ENCODE data around the gene FXN. TPM values are rescaled to one million over a fixed set of nuclear protein-coding genes. Genes with fewer than 3 reads are reported as not detected.

The FXN gene
- total and polyA plus RNA-seq, 2 donors (not counting 1 experiment from before 2014, with no cell fraction given), result 8.8 to 9.6 TPM

DNA sequence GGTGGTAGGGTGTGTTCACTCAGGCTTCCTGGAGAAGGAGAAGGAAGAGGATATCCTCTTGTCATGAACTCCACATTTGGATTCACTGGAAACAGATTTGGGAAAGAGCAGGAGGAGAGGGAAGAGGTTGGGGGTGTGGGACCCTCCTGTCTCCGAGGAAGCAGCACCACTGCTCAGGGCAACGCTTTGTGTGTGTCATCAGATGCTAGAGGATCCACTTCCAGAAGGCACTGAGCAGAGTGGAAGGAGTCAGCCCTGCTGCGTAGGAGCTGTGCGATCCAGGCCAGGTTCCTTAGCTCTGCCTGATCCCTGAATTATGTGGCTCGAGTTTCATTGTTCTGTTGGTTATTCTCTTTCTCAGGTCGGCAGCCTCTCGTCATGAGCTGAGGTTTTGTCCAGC lies 101.2 kb downstream of the FXN start:
- no peak overlapping the region for H3K4me2 ChIP-seq (replicated peaks; ENCODE audit: low read depth, low read length, poor library complexity, severe bottlenecking)
- no peaks in the 10 kb centered on the region for H3K4me1 ChIP-seq (ENCODE audit: control insufficient read depth in 2 of 2, insufficient read depth in 2 of 2, low read length in 2 of 2)
- 93% methylated on average over 5 of the region's 7 CpGs for WGBS (ENCODE audit: insufficient coverage)
- Mint-ChIP-seq H3K9me3 (ENCODE audit: insufficient read depth) (no peaks in the 10 kb centered on the region), H3K4me1 (no peaks in the 10 kb centered on the region), H3K27ac (no peak overlapping the region), H3K27me3 (no peaks in the 10 kb centered on the region), H3K4me3 (no peak overlapping the region)
- H3K9me3 ChIP-seq (ENCODE audit: control extremely low read depth in 1 of 3, control insufficient read depth in 2 of 3, insufficient read depth in 1 of 3, low read length in 2 of 3), result no peaks in the 10 kb centered on the region
- H3K79me2 ChIP-seq (ENCODE audit: control insufficient read depth, insufficient read depth, low read length), result no peaks in the 10 kb centered on the region
- H2AFZ ChIP-seq (ENCODE audit: insufficient read depth, low read depth, low read length, poor library complexity, severe bottlenecking), result no peak overlapping the region
- no peak for DNase-seq
- CTCF ChIA-PET, result interaction anchor here (0.6 to 1.4 kb wide), 2 partner anchors 15 to 44 kb away, joined by 3 to 6 read pairs; no protein-coding TSS in a partner anchor
- ATAC-seq (ENCODE audit: low read depth), result no peak
- no peaks in the 10 kb centered on the region for H3K27me3 ChIP-seq (replicated peaks in 1 of 4; ENCODE audit: control extremely low read depth in 1 of 4, control insufficient read depth in 3 of 4, insufficient read depth in 4 of 4, low read length in 3 of 4)
- intact Hi-C loops (cut with micrococcal nuclease), result no loop called here
- H3K36me3 ChIP-seq (replicated peaks in 1 of 2; ENCODE audit: control extremely low read depth in 1 of 2, control insufficient read depth in 1 of 2, extremely low read depth in 1 of 2, insufficient read depth in 2 of 2, low read length in 1 of 2), result no peaks in the 10 kb centered on the region
- H3K27ac ChIP-seq (ENCODE audit: low read length in 2 of 2), result no peak overlapping the region
- POLR2A ChIA-PET, result interaction anchor here (0.6 kb wide), 1 partner anchor 18 kb away, joined by 10 read pairs; no protein-coding TSS in a partner anchor
- H3K4me3 ChIP-seq (ENCODE audit: control extremely low read depth in 1 of 5, extremely low read depth in 1 of 5, insufficient read depth in 1 of 5, low read depth in 2 of 5, low read length in 4 of 5), result no peak overlapping the region
- no peaks in the 10 kb centered on the region for H4K20me1 ChIP-seq (ENCODE audit: control insufficient read depth, insufficient read depth, low read length, poor library complexity, severe bottlenecking)
- TF ChIP-seq EZH2 (IDR thresholded peaks at IDR 0.05; ENCODE audit: borderline replicate concordance, insufficient read depth, low read depth, low read length, poor library complexity, severe bottlenecking), result no peak
- no peak for TF ChIP-seq CTCF (IDR thresholded peaks at IDR 0.05)
- H3K9ac ChIP-seq (ENCODE audit: low read length), result no peak overlapping the region

DNA sequence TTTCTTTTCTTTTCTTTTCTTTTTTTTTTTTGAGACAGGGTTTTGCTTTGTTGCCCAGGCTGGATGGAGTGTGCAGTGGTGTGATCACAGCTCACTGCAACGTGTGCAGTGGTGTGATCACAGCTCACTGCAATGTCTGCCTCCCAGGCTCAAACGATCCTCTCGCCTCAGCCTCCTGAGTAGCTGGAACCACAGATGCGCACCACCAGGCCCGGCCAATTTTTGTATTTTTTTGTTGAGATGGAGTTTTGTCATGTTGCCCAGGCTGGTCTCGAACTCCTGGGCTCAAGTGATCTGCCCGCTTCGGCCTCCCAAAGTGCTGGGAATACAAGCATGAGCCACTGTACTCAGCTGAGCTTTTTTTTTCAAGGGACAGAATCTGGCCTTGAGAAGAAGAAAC lies 101.8 kb downstream of the FXN start:
- no peak overlapping the region for H3K4me2 ChIP-seq (replicated peaks; ENCODE audit: low read depth, low read length, poor library complexity, severe bottlenecking)
- H4K20me1 ChIP-seq (ENCODE audit: control insufficient read depth, insufficient read depth, low read length, poor library complexity, severe bottlenecking), result no peaks in the 10 kb centered on the region
- ATAC-seq (ENCODE audit: low read depth) (no peak), DNase-seq (no peak)
- H3K9me3 ChIP-seq (ENCODE audit: control extremely low read depth in 1 of 3, control insufficient read depth in 2 of 3, insufficient read depth in 1 of 3, low read length in 2 of 3), result no peaks in the 10 kb centered on the region
- H2AFZ ChIP-seq (ENCODE audit: insufficient read depth, low read depth, low read length, poor library complexity, severe bottlenecking), result no peak overlapping the region
- ChIA-PET CTCF (interaction anchor here (0.6 to 1.4 kb wide), 2 partner anchors 15 to 44 kb away, joined by 3 to 6 read pairs; no protein-coding TSS in a partner anchor), POLR2A (no interaction called here)
- no peaks in the 10 kb centered on the region for H3K79me2 ChIP-seq (ENCODE audit: control insufficient read depth, insufficient read depth, low read length)
- H3K27ac ChIP-seq (ENCODE audit: low read length in 2 of 2), result no peak overlapping the region
- TF ChIP-seq CTCF (IDR thresholded peaks at IDR 0.05) (no peak), EZH2 (IDR thresholded peaks at IDR 0.05; ENCODE audit: borderline replicate concordance, insufficient read depth, low read depth, low read length, poor library complexity, severe bottlenecking) (no peak)
- Mint-ChIP-seq H3K27ac (no peak overlapping the region), H3K27me3 (no peaks in the 10 kb centered on the region), H3K4me1 (no peaks in the 10 kb centered on the region), H3K4me3 (no peak overlapping the region), H3K9me3 (ENCODE audit: insufficient read depth) (no peaks in the 10 kb centered on the region)
- no peaks in the 10 kb centered on the region for H3K4me1 ChIP-seq (ENCODE audit: control insufficient read depth in 2 of 2, insufficient read depth in 2 of 2, low read length in 2 of 2)
- H3K9ac ChIP-seq (ENCODE audit: low read length), result no peak overlapping the region
- no peak overlapping the region for H3K4me3 ChIP-seq (ENCODE audit: control extremely low read depth in 1 of 5, extremely low read depth in 1 of 5, insufficient read depth in 1 of 5, low read depth in 2 of 5, low read length in 4 of 5)
- WGBS (ENCODE audit: insufficient coverage), result 95% methylated on average over 8 of the region's 8 CpGs
- intact Hi-C loops (cut with micrococcal nuclease), result no loop called here
- H3K36me3 ChIP-seq (replicated peaks in 1 of 2; ENCODE audit: control extremely low read depth in 1 of 2, control insufficient read depth in 1 of 2, extremely low read depth in 1 of 2, insufficient read depth in 2 of 2, low read length in 1 of 2), result no peaks in the 10 kb centered on the region
- H3K27me3 ChIP-seq (replicated peaks in 1 of 4; ENCODE audit: control extremely low read depth in 1 of 4, control insufficient read depth in 3 of 4, insufficient read depth in 4 of 4, low read length in 3 of 4), result no peaks in the 10 kb centered on the region

All from B cell (primary cell).